ENCODE data around the gene WDR46. TPM values are rescaled to one million over a fixed set of nuclear protein-coding genes. Genes with fewer than 3 reads are reported as not detected.
A peak's percentile ranks its signal among the peaks of the same experiment; 100 is the strongest.

Gene WDR46
- total RNA-seq, 1 donor from 2014 or later: 36.3 TPM

- no peaks in the 10 kb centered on the region for H3K27me3 ChIP-seq
- DNase-seq (ENCODE audit: extremely low spot score in 2 of 2): no peak
- no peak overlapping the region for H3K27ac ChIP-seq
- no peak overlapping the region for H3K4me3 ChIP-seq
- peaks cover 0 to 5% of the 10 kb centered on the region in 2 donors for H3K36me3 ChIP-seq
- H3K9me3 ChIP-seq: no peaks in the 10 kb centered on the region
- peaks cover 26% of the 10 kb centered on the region for H3K4me1 ChIP-seq
- no peak for TF ChIP-seq POLR2A (IDR thresholded peaks at IDR 0.05)
- TF ChIP-seq CTCF (IDR thresholded peaks at IDR 0.05): no peak
- TF ChIP-seq POLR2AphosphoS5 (IDR thresholded peaks at IDR 0.05; ENCODE audit: insufficient read depth in 1 of 2, low read depth in 1 of 2): no peak
- intact Hi-C loops (cut with DNase I): no loop called here
Measured at GRCh38 chr6:33252759-33253158, 36.3 kb downstream of the WDR46 start.

GRCh38 chr6:33251395-33252012 lies 37.5 kb downstream of the WDR46 start:
- H3K4me1 ChIP-seq: peaks cover 27% of the 10 kb centered on the region
- no peaks in the 10 kb centered on the region for H3K9me3 ChIP-seq
- H3K27me3 ChIP-seq: no peaks in the 10 kb centered on the region
- DNase-seq (ENCODE audit: extremely low spot score in 2 of 2): no peak
- TF ChIP-seq POLR2A (IDR thresholded peaks at IDR 0.05): no peak
- TF ChIP-seq POLR2AphosphoS5 (IDR thresholded peaks at IDR 0.05; ENCODE audit: insufficient read depth in 1 of 2, low read depth in 1 of 2): no peak
- TF ChIP-seq CTCF (IDR thresholded peaks at IDR 0.05): no peak
- H3K4me3 ChIP-seq: no peak overlapping the region
- peaks cover 0 to 5% of the 10 kb centered on the region in 2 donors for H3K36me3 ChIP-seq
- intact Hi-C loops (cut with DNase I): no loop called here
- no peak overlapping the region for H3K27ac ChIP-seq

GRCh38 chr6:33250731-33251130 lies 38.3 kb downstream of the WDR46 start:
- Histone ChIP-seq H3K27ac (peak overlapping the region; percentile 94), H3K27me3 (no peaks in the 10 kb centered on the region), H3K4me3 (no peak overlapping the region), H3K4me1 (peaks cover 27% of the 10 kb centered on the region), H3K9me3 (no peaks in the 10 kb centered on the region), H3K36me3 (peaks cover 0 to 5% of the 10 kb centered on the region in 2 donors)
- intact Hi-C loops (cut with DNase I): no loop called here
- TF ChIP-seq CTCF (IDR thresholded peaks at IDR 0.05): no peak
- no peak for TF ChIP-seq POLR2A (IDR thresholded peaks at IDR 0.05)
- TF ChIP-seq POLR2AphosphoS5 (IDR thresholded peaks at IDR 0.05; ENCODE audit: insufficient read depth in 1 of 2, low read depth in 1 of 2): no peak
- DNase-seq (ENCODE audit: extremely low spot score in 2 of 2): no peak

- H3K4me1 ChIP-seq: peaks cover 27% of the 10 kb centered on the region
- DNase-seq (ENCODE audit: extremely low spot score in 2 of 2): no peak
Measured at GRCh38 chr6:33249732-33250630, 39.1 kb downstream of the WDR46 start.

More at GRCh38 chr6:33249732-33250630, 39.1 kb downstream of the WDR46 start:
- Histone ChIP-seq H3K4me3 (peak overlapping the region; percentile 45 to 58), H3K9me3 (no peaks in the 10 kb centered on the region), H3K27me3 (no peaks in the 10 kb centered on the region), H3K36me3 (peaks cover 0 to 5% of the 10 kb centered on the region in 2 donors), H3K27ac (peak overlapping the region; percentile 94)
- intact Hi-C loops (cut with DNase I): loop anchor here (5.0 to 10.0 kb wide), 3 partner anchors 88 to 233 kb away; no protein-coding TSS in a partner anchor
- TF ChIP-seq POLR2AphosphoS5 (IDR thresholded peaks at IDR 0.05; ENCODE audit: insufficient read depth in 1 of 2, low read depth in 1 of 2): no peak
- TF ChIP-seq CTCF (IDR thresholded peaks at IDR 0.05): no peak
- no peak for TF ChIP-seq POLR2A (IDR thresholded peaks at IDR 0.05)
